Tongue (tissue), 2 donors: ENCODE results near the gene RUBCN. TPM values are rescaled to one million over a fixed set of nuclear protein-coding genes. Genes with fewer than 3 reads are reported as not detected.
"Not testable (repeated sequence)": the region's sequence is repeated elsewhere in the genome, so short reads cannot be mapped to it uniquely, and the experiment has no call there.

Experiments
- DNase-seq: peaks from one replicate; pipeline ENCODE4 v3.0.0-alpha.2; 2015
- total RNA-seq: library from RNA; depleted of rRNA; stranded (reverse); fragments of >200 nt; gene quantifications from one replicate; pipeline ENCODE4 v1.2.3, GENCODE V29; 2014

Gene RUBCN
- total RNA-seq, 1 donor from 2014 or later: 11.5 TPM

DNA sequence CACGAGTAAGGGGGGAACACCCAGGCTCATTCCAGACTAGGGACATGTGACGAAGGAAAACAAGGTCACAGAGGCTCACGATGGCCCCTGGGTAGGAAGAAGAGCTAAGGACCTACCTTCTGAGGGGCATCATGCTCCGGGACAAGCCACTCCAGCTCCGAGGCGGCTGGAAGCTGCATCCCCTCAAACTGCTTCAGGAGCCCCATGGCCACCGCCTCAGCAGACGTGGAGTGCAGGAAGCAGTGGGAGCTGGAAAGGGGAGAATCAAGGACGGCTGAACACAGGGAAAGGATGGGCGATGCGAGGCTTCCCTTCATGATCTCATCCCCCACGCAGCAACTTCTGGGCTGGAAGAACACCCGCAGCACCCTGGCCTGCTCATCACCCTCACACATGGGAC lies 53.5 kb downstream of the RUBCN start:
- DNase-seq: no peak

DNA sequence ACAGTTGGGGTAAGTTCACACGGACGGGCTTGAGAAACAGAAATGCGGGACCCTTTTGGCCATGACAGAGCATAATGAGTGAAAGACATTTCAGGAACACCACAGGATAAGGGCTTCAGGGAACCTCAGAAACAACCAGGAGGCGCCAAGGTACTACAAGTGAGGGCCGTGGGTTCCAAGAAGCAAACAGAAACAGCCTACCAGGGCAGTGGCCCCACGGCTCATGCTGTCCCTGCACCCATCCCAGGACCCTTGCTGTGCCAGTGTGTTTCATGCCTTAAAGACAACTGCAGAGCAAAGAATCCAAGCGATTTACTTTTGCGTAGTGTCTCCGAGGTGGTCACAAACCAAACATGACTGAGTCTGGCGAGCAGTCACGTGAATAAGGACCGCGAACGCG lies 54.0 kb downstream of the RUBCN start:
- no peak for DNase-seq

DNA sequence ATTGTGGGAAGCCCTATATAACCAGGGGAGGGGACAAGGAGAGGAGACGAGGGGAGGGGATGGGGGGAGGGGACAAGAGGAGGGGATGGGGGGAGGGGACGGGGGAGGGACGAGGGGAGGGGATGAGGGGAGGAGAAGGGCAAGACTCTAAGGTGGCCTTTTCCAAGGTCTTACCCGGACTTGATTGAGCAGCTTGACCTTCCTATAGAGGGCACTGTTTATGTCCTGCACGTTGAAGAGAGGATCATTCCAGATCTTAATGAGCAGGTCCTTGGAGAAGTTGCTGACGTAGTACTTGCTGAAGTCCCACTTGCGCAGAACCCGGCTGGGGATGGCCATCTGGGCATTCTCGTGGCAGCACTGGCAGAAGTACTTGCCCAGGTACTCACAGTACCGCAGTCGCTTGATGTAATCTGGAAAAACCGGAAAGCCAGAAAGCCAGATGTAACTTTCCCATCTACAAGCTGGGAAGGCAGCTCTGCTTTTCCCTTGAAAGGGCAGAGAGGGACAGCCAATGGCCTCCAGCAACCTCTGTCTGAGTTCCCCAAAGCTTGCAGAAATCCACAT lies 55.7 kb downstream of the RUBCN start:
- no peak for DNase-seq

DNA sequence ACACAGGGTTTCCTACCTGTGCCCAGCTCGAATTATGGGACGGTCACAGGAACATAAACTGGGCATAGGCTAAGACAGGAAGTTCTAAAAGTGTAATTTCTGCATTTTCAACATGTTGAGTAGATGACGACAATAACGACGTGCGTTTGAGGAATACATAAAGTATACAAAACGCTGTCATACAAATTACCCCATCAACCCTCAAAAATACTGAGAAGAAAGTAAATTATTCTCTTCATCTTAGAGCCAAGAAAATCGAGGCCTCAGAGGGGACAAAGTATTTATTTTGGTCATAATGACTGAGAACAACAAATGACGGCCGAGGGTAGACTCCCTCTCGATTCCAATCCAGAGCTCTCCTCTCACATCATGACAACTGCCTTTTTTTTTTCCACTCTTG lies 60.8 kb downstream of the RUBCN start:
- DNase-seq: no peak

DNA sequence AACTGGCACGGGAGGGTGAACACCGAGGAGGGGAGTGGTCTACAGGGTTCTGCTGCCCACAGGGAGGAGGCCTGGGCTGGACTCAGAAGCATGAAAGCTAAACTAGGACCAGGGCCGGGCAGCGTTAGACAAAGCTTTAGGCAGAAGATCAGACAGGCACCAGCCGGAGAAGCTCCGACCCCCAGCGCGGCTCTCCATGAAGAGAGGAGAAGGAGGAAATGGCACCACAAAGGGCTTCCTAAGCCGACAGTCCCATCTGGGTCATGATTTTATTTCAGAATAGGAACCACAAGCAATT lies 61.2 kb downstream of the RUBCN start:
- no peak for DNase-seq

DNA sequence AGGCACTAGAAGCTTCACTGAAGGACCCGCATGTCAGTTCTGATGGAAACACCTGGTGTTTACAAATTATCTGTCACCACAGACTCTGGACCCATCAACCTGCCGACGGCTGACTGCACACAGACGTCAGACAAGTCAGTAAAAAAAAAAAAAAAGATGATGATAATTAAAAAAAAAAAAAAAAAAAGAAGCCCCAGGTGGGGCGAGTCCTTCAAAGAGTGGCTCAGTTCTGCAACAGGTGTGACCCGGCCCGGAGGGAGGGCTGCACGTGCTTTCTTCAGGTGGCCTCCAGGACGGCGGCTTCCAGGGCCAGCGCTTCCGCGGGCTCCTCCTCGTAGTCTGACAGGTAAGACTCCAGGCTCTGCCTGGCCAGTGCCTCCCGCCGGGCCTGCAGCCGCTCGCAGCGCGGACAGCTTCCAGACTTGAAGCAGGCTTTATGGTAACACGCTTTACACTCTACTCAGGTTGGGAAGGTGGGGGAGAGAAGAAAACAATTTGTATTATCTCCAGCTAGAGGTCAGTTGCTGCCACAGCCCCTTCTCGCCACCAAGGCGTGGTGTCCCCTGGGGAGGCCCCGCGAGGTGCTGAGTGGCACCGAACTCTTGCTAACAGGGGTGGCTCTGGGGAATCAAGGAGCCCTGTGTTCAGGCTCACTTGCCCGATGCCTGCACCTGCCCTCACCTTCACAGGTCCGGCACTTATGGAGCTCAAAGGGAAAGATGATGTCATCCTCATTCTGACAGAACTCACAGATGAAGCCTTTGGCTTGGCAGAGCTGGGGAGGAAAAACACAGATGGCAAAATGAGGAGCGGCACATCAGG lies 61.8 kb downstream of the RUBCN start:
- DNase-seq: no peak

DNA sequence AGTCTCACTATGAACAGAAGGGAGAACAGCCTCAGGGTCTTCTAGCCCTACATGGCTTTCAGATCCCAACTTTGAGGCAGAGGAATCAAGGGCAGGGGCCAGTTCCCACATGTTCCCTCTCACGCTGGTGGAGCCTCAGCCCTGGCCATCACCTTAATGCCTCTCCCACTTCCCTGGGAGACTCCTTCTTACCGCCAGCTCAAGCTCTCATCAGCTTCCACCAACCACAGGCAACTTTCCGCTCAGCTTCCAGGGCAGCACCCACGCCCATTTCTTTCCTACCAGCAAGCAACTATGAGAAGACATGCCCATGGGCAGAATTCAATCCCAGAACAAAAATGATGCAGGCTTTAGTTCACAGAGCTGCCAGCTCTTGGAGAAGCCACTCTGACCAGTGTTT lies 63.5 kb downstream of the RUBCN start:
- no peak for DNase-seq

DNA sequence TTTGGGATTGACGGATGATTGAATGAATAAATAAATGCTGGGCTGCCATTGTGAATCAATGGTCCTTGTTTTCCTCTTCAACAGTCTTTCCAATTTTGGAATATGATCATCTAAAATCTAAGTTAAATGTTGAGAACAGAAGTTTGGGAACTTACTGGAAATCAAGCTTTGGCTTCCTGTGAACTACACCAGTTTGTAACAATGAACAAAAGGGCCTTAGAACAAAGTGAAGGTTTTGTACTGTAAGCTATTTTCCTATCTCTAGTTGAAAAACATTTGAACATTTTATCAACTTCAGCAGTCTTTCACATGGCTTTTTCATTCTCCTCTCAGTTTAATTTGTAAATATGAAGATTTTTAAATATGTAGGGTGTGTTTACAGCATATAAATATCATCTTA lies 66.3 kb downstream of the RUBCN start:
- DNase-seq: no peak

DNA sequence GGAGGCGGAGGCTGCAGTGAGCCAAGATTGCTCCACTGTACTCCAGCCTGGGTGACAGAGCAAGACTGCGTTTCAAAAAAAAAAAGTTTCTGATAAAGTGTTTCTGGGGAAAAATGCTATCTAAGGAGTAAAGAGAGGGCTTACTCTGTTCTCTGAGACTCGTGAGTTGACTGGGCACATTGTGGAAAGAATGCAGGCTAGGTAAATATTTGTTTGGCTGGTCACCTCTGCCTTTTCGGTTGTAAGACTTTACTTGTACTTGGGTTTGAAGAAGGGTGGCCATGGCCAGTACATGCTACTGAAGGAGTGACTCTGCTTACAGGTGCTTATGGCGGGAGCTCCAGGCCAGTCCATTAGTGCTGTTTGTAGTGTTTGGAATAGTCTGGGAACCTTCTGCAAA lies 68.7 kb downstream of the RUBCN start:
- DNase-seq: no peak

DNA sequence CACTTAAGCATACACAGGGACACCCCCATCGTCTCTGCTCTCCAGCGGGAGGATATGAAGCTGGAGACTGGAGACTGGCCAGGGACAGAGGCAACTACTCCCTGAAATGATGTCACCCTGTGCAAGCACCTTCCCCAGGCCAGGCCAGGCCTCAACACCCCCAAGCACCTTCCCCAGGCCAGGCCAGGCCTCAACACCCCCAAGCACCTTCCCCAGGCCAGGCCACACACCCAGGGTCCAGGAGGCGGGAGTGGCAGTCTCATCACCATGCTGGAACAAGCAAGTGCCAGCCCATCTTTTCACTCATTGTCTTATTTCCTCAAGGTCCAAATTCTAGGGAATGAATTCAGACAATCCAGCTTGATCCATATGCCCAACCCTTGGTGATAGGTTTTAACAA lies 69.4 kb downstream of the RUBCN start:
- not testable (repeated sequence) for DNase-seq

DNA sequence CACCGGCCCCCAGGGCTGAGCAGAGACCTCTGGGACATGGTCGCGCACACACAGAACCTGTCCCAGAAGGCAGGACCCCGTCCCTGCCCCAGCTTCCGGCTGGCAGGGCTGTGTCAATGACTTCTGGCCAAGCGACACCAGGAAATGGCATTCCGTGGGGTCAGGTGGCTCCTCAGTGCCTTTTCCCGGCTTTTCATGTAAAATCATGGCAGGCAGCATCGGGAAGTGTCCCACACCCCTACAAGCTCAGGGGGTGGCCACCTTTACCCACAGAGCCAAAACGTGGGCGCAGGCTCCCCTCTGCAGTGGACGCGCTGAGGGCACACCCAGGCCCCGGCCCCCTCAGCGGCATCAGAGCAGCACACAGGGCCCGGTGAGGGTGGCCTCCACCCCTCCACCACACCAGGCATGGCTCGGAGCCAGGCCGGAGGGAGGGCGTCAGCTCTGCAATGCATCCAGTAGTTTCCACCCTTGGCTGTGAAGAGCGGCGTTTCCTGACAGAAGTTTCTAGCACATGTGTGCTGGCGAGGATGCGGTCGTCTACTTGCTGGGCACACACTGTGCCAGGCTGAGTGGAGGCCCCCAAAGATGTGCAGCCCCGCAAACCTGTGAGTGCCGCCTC lies 70.4 kb downstream of the RUBCN start:
- not testable (repeated sequence) for DNase-seq

DNA sequence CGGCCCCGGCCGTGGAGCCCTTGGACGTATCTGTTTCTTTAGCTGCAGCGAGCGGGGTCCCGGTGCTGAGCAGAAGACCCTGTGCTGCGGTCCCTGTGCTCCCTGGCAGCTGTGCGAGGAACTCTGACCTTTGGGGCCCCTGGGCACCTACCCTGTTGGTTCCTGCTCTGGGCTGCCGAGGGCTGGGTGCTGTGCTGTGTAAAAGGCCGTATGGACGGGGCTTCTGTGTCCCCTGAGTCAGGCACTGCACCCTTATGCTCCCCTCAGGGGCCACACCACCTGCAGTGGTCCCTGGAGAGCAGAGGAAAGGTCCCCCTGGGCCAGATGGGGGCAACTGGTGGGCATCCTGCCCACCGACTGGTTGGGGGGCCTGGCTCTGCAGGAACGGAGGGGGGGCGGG lies 71.2 kb downstream of the RUBCN start:
- DNase-seq: not testable (repeated sequence)

DNA sequence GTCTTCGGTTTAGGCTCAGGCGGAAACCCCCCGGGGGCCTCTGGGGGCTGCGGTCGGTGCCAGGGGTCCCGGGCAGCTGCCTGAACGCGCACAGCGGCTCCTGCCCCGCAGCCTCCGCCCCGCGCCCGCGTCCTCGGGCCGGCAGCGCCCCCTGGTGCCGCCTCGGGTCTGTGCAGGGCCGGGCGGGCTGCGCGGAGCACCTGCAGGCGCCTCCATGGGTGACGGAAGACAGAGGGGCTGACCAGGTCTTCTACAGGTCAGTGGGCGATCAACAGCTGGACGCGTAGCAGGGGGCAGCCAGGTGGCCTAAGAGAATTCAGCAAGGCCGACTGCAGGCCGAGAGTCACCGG lies 71.6 kb downstream of the RUBCN start:
- not testable (repeated sequence) for DNase-seq

DNA sequence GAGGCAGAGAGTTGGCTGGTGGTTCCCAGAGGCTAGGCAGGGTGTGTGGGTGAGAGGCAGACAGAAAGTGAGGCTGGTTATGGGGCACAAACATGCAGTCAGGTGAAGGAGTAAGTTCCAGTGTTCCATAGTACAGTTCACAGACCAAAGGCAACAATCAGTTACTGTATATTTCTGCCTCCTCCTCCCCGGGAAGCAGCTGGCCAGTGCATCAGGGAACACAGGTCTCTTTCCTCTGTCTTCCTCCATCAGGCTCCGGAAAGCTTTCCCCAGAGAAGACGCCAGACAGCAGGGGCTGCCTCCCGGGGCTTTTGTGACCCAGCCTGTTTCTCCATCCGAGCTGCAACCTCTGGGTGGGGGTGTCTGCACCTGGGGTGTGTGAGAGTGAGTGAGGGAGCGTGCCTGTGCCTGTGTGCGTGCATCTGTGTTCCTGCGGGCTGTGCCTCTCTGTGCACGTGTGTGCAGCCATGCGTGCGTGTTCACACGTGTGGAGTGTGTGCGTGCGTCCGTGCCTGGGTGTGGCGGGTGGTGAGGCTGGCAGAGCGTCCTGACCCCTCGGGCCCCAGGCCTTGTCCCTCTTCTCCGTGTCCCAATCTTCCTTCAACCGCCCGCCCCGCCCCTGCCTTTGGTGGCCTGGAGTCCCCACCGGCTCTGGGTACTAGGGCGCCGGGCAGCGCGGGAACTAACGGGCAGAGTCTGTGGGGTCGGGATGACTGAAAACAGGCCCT lies 72.1 kb downstream of the RUBCN start:
- DNase-seq: not testable (repeated sequence)

DNA sequence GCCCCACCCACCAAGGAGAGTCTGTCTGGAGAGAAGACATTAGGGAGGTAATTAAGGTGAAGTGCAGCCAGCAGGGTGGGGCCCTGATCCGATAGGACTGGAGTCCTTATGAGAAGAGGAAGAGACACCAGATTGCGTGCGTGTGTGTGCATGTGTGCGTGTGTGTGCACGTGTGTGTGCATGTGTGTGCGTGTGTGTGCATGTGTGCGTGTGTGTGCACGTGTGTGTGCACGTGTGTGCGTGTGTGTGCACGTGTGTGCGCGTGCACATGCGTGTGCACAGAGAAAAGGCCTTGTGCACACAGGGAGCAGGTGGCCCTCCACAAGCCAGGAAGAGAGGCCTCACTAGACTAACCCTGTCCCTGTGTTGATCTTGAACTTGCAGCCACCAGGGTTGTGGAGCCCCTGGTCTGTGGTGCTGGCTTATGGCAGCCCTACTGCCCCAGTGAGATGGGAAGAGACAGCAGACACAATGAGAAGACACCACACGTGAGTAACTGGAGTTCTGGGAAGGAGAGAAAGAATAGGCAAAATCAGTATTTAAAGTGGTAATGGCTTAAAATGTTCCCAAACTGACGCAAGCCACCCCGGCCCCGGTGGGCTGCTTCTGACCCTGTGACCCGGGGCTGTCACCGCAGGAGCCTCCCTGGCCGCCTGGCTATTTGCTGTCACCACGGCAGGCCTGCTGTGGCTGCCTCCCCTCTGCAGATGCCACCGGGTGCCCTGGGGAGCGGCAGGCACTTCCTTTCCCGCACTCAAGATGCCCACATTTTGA lies 73.2 kb downstream of the RUBCN start:
- not testable (repeated sequence) for DNase-seq

DNA sequence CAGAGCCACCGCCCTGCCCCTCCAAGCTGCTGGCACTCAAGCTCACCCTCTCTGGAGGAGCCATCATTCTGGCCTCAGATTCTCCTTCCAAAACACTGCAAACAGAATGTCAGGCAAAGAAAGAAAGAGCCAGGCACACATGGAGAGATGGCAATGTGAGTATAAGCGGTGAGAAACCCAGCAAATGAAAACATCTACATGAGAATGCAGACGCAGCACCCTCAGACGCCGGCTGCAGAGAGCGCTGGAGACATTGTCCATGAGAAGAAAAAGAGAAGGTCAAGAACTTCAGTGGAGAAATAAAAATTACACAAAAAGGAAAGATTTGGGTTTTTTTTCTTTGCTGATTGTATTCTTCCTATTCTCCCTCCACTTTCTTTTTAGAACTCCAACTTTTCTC lies 74.4 kb downstream of the RUBCN start:
- not testable (repeated sequence) for DNase-seq

DNA sequence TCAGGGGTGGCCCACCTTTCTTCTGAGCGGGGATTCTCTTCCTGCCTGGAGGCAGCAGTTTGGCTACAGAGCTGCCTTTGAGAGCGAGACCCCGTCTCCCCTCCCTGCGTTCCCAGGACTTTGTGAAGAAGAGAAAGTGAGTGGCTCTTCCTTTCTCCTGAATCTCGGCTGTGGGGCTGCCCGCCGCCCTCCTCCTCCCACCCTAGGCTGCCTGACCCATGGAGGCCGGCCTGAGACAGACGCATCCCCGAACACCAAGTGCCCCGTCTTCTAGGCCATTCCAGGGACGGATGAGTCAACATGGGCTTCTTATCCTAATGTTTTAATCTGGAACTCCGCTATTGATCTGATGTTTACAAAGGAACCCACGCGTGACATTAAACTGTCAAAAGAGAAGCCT lies 74.8 kb downstream of the RUBCN start:
- not testable (repeated sequence) for DNase-seq

DNA sequence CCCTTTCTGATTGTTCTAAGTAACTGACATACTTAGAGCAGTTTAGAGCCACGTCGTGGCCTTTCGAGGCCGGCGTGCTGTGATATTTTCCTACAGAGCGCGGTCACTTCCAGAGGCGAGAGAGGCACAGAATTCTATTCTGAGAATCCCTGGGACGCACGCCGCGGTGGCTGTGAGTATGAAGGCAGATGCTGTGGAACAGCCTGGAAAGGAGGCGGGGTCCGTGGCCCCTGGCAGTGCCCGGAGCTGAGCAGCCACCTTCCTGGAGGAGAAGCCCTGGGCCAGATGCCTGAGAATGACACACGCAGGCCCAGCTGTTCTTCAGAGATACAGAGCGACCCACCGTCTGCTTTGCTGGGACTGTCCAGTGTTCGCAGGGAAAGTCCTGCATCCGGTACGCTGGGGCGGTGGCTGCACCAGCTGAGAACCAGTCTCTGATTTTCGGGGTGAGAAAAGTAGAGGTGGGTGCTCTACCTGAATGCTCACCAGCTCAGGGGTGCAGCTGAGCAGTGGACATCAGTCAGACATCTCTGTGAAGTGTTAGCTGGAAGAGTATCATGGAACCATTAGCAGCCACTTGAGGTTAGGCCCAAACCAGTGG lies 75.4 kb downstream of the RUBCN start:
- DNase-seq: not testable (repeated sequence)

DNA sequence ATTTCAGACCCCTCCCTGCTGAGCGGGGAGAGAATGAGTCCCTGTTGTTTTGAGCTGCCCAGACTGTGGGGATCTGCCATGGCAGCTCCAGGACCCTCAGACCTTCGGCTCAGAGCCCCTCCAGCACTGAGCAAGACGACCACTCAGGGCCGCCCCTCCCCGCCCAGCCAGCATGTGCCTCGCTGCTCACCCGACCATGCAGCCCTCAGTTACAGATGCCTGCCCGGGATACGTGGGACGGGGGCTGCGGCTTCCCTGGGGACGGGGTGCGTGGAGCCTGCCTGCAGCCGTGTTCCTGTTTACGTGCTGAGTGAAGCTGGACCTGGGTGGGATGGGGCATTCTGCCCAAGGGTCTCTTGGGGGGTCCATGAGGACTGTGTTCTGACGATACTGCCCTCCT lies 77.0 kb downstream of the RUBCN start:
- not testable (repeated sequence) for DNase-seq

DNA sequence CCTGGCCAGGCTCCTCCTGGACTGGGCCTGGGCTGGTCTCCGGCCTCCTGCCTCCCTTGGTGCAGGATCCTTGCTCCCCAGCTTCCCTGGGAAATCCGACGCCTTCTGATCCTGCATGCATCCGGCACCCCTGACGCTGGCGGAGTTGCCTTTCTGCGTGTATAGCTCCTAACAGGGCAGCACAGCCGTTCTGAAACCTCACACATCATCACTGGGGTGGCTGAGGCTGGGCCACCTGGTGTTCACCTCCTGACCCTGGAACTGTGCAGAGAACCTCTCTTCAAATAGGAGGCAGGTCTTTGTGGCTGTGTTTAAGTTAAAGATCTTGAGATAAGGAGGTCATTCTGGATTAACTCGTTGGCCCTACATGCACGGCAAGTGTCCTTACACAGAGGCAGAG lies 77.6 kb downstream of the RUBCN start:
- not testable (repeated sequence) for DNase-seq

DNA sequence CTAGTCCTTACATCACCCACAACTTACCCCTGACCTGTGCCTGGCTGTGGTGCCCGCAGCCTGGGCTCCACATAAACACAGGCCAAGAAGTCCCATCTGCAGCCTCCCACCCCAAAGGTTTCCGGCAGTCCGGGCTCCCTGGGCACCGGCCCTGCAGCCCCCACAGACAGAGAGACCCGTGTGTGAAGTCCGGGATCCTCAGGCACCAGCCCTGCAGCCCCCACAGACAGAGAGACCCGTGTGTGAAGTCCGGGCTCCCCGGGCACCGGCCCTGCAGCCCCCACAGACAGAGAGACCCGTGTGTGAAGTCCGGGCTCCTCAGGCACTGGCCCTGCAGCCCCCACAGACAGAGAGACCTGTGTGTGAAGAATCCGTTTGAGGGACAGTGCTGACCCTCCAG lies 78.0 kb downstream of the RUBCN start:
- not testable (repeated sequence) for DNase-seq
